IPS-15b (cell line): ENCODE measurements around the gene OR52I2.

Source experiments
- H3K27me3 ChIP-seq: one replicate; pipeline ENCODE4 v1.6.1; 2013; ENCODE audit warnings: low read length; ENCODE audit not compliant: control insufficient read depth, insufficient read depth
- H3K36me3 ChIP-seq: one replicate; pipeline ENCODE4 v1.6.1; 2013; ENCODE audit warnings: low read length; ENCODE audit not compliant: control insufficient read depth, insufficient read depth
- H3K4me1 ChIP-seq: one replicate; pipeline ENCODE4 v1.6.1; 2013; ENCODE audit warnings: mild to moderate bottlenecking, low read length; ENCODE audit not compliant: control insufficient read depth, insufficient read depth
- H3K4me3 ChIP-seq: one replicate; pipeline ENCODE4 v1.5.1; 2013; ENCODE audit warnings: low read depth, low read length
- H3K9ac ChIP-seq: one replicate; pipeline ENCODE4 v1.6.1; 2013; ENCODE audit warnings: low read depth, mild to moderate bottlenecking, low read length
- H3K9me3 ChIP-seq: one replicate; pipeline ENCODE4 v1.6.1; 2013; ENCODE audit warnings: mild to moderate bottlenecking, low read length; ENCODE audit not compliant: control insufficient read depth, insufficient read depth

The OR52I2 gene

GRCh38 chr11:4581443-4581842 is at the start of gene OR52I2:
TSS of gene OR52I2 (plus strand) at chr11:4581743.
- H3K9me3 ChIP-seq: no peaks in the 10 kb centered on the region
- no peak within 1 kb of the TSS for H3K9ac ChIP-seq
- no peaks in the 10 kb centered on the region for H3K4me1 ChIP-seq
- H3K36me3 ChIP-seq: no peaks in the 10 kb centered on the region
- H3K27me3 ChIP-seq: no peaks in the 10 kb centered on the region
- H3K4me3 ChIP-seq: no peak within 1 kb of the TSS

GRCh38 chr11:4539603-4540219 is 41.8 kb upstream of the OR52I2 start:
- H3K4me3 ChIP-seq: no peak overlapping the region
- H3K27me3 ChIP-seq: peaks cover 7% of the 10 kb centered on the region
- no peaks in the 10 kb centered on the region for H3K4me1 ChIP-seq
- H3K36me3 ChIP-seq: no peaks in the 10 kb centered on the region
- H3K9ac ChIP-seq: no peak overlapping the region
- H3K9me3 ChIP-seq: no peaks in the 10 kb centered on the region

- H3K9me3 ChIP-seq: no peaks in the 10 kb centered on the region
- no peaks in the 10 kb centered on the region for H3K4me1 ChIP-seq
- H3K27me3 ChIP-seq: peaks cover 7% of the 10 kb centered on the region
- H3K36me3 ChIP-seq: no peaks in the 10 kb centered on the region
- no peak overlapping the region for H3K9ac ChIP-seq
- H3K4me3 ChIP-seq: no peak overlapping the region
Measured at GRCh38 chr11:4541071-4541470, 40.5 kb upstream of the OR52I2 start.

GRCh38 chr11:4543561-4543960 is 38.0 kb upstream of the OR52I2 start:
- Histone ChIP-seq H3K4me3 (no peak overlapping the region), H3K9ac (no peak overlapping the region), H3K27me3 (peaks cover 8% of the 10 kb centered on the region)

DNA sequence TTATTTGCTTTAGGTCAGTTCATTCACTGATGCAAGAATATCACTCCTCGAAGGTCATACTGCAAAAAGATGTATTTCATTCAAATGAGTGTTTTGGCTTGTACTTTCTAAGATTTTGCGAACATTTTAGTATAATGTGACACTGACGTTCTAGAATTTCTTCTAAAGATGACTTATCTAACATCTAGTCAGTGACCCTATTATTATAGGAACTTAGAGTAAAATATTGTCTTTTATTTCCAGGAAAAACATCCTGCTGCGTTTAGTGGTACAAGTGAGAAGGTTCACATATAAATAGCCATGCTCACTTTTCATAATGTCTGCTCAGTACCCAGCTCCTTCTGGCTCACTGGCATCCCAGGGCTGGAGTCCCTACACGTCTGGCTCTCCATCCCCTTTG is 36.7 kb upstream of the OR52I2 start, which contains the start of gene OR52M1:
Gene OR52M1, plus strand, starts transcription at position 301 of the 400 bp plus-strand sequence. Its CDS starts 0 bp downstream, at position 301.
- Histone ChIP-seq H3K4me3 (no peak within 1 kb of the TSS), H3K9me3 (no peaks in the 10 kb centered on the region), H3K4me1 (no peaks in the 10 kb centered on the region), H3K36me3 (no peaks in the 10 kb centered on the region), H3K9ac (no peak within 1 kb of the TSS), H3K27me3 (peaks cover 8% of the 10 kb centered on the region)

More at GRCh38 chr11:4543561-4543960, 38.0 kb upstream of the OR52I2 start:
- H3K4me1 ChIP-seq: no peaks in the 10 kb centered on the region
- H3K9me3 ChIP-seq: no peaks in the 10 kb centered on the region
- H3K36me3 ChIP-seq: no peaks in the 10 kb centered on the region

DNA sequence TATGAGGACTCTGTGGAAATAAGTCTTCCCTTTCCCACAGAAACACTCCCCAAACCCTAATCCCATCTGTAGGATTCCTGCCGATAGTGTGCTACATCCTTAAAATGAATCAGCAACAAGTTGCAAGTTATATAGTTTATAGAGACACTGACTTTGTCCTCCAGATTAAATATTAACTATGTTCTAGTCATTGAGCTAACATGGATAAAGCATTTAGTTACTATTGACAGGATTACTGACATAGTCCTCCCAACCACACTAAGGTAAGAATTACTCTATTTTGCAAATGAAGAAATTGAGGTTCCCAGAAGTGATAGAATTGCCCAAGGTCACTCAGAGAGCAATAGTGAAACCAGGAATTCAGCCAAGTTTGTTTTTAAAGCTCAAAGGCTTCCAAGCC is 34.7 kb upstream of the OR52I2 start:
- no peaks in the 10 kb centered on the region for H3K9me3 ChIP-seq
- H3K4me3 ChIP-seq: no peak overlapping the region

DNA sequence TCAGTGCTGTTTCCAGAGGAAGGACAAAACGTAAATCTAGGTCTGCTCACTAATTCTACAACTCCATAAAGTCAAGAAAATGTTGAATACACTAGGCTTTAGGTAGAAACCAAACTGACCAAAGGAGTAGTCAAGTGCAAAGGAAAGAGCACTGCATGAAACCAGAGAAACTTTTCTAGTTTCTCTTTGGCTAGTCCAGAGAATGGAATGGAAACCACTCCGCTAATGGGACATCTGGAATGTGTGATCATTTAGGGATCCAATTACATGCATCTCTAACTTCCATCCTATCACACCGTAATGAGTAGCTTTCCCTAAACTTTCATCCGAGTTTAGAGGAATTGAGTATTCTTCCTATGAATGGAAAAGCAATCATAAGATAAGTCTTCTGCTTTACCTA is 34.1 kb upstream of the OR52I2 start:
- Histone ChIP-seq H3K4me1 (no peaks in the 10 kb centered on the region), H3K9ac (no peak overlapping the region), H3K27me3 (peaks cover 2% of the 10 kb centered on the region), H3K9me3 (no peaks in the 10 kb centered on the region), H3K36me3 (no peaks in the 10 kb centered on the region), H3K4me3 (no peak overlapping the region)

More for the DNA sequence above, 34.7 kb upstream of the OR52I2 start:
- Histone ChIP-seq H3K36me3 (no peaks in the 10 kb centered on the region), H3K4me1 (no peaks in the 10 kb centered on the region), H3K9ac (no peak overlapping the region), H3K27me3 (peaks cover 7% of the 10 kb centered on the region)

DNA sequence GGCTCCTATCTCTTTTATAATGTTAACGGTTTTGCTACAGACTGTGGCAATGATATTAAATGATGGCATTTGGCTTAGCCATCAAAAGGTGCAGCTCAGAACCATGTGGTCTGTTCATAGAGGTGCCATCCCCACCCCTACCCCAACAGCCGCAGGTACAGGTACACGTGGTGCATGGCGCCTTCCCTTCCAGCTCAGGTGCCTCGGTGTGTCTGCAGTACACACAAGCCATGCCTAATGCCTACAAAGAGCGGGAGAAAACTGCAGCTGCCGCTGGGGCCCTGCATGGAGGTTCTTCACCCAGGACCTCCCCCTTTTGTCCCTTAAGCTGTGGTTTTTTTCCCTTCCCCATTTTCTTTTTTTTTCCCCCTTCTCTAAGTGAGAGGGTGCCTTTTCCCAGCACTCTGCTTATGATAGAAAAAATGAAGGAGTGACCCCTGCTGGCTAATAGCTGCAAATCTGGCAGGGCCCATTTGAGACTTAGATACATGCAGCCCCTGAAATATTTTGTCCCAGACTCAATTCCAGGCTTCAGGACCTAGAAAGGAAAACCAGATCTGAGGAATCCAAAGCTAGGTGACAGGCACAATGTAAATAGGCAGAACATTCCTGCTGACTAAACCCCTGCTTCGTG is 30.1 kb upstream of the OR52I2 start:
- Histone ChIP-seq H3K36me3 (no peaks in the 10 kb centered on the region), H3K9me3 (no peaks in the 10 kb centered on the region), H3K4me1 (no peaks in the 10 kb centered on the region), H3K27me3 (peaks cover 2% of the 10 kb centered on the region), H3K4me3 (no peak overlapping the region), H3K9ac (no peak overlapping the region)

DNA sequence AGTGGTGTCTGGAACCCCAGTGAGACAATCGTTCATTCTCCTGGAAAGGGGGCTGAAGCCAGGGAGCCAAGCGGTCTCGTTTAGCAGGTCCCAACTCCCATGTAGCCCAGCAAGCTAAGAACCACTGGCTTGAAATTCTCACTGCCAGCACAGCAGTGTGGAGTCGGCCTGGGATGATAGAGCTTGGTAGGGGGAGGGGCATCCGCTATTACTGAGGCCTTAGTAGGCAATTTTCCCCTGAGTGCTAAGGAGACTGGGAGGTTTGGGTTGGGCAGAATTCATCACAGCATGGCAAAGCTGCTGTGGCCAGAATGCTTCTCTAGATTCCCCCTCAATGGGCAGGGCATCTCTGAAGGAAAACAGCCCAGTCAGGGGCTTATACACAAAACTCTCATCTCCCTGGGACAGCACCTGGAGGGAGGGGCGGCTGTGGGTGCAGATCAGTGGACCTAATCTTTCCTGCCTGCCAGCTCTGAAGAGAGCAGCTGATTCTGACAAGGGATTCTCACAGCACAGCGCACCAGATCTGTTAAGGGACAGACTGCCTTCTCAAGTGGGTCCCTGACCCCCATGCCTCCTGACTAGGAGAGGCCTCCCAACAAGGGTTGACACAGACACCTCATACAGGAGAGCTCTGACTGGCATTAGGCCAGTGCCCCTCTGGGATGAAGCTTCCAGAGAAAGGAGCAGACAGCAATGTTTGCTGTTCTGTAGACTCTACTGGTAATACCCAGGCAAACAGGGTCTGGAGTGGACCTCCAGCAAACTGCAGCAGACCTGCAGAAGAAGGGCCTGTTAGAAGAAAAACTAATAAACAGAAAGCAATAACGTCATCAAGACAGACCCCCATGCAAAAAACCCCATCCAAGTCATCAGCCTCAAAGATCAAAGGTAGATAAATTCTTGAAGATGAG is 21.8 kb upstream of the OR52I2 start:
- H3K27me3 ChIP-seq: no peaks in the 10 kb centered on the region
- no peak overlapping the region for H3K9ac ChIP-seq
- H3K4me3 ChIP-seq: no peak overlapping the region
- no peaks in the 10 kb centered on the region for H3K4me1 ChIP-seq
- no peaks in the 10 kb centered on the region for H3K36me3 ChIP-seq
- no peaks in the 10 kb centered on the region for H3K9me3 ChIP-seq

- Histone ChIP-seq H3K9me3 (no peaks in the 10 kb centered on the region), H3K4me1 (no peaks in the 10 kb centered on the region), H3K36me3 (no peaks in the 10 kb centered on the region), H3K9ac (no peak overlapping the region), H3K4me3 (no peak overlapping the region), H3K27me3 (no peaks in the 10 kb centered on the region)
Measured at GRCh38 chr11:4560467-4560866, 21.1 kb upstream of the OR52I2 start.

DNA sequence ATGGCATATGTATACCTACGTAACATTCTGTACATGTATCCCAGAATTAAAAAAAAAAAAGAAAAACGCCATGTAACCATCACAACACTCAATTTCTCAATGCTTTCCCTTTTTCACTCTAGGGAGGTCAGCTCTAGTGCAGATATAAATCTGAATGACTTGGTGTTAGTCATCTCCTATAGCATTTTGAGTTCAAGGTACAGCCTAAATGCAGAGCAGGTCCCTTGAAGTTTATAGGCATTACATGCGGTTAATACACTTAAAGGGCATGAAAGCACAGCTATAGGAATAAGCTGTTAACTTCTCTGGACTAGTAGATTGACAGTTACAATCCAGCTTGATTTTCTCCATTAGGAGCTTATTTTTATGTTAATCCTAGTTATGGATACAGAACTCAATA is 16.2 kb upstream of the OR52I2 start:
- Histone ChIP-seq H3K36me3 (no peaks in the 10 kb centered on the region), H3K27me3 (no peaks in the 10 kb centered on the region), H3K9ac (no peak overlapping the region), H3K4me1 (no peaks in the 10 kb centered on the region), H3K4me3 (no peak overlapping the region), H3K9me3 (no peaks in the 10 kb centered on the region)
